ENCODE results near the gene TMEM158.

TMEM158 gene

DNA sequence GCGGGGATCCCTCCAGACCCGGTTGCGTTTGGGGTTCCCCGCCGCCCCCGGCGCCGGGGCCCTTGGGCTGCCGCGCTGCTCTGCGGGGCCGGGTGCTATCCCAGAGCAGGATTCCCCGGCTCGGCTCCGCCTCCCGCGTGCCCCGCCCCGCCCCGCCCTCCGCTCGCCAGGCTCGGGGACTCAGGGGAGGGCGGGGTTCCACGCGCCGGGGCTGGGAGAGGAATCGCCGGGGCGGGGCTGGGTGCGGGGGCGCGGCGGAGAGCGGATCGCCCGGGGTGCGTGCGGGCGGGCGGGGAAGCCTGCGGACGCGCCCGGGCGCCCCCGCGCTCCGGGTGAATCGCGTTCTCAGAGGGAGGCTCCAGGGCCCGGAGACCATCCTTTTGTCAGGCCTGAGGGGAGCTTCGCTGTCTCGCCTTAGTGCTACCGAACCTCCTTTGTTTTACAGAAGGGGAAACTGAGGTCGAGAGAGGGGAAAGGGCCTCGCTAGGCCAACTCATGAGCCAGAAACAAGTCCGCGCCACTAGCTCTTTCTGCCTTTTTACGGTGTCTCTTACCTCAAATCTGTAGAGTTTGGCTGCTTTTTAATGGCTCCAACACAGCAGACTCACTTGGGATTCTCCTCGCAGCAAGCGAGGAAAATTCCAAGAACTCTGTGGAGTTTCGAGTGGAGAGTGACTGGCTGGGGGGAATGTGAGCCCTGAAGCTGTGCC lies at the start of gene TMEM158:
TMEM158 (minus strand) TSS at position 82 of the 710 bp plus-strand sequence. CDS start 260 bp downstream, outside the sequence.
- no peak for DNase-seq

- no peak for DNase-seq
These were observed 49.1 kb upstream of the TMEM158 start for GRCh38 chr3:45275006-45275704.

DNA sequence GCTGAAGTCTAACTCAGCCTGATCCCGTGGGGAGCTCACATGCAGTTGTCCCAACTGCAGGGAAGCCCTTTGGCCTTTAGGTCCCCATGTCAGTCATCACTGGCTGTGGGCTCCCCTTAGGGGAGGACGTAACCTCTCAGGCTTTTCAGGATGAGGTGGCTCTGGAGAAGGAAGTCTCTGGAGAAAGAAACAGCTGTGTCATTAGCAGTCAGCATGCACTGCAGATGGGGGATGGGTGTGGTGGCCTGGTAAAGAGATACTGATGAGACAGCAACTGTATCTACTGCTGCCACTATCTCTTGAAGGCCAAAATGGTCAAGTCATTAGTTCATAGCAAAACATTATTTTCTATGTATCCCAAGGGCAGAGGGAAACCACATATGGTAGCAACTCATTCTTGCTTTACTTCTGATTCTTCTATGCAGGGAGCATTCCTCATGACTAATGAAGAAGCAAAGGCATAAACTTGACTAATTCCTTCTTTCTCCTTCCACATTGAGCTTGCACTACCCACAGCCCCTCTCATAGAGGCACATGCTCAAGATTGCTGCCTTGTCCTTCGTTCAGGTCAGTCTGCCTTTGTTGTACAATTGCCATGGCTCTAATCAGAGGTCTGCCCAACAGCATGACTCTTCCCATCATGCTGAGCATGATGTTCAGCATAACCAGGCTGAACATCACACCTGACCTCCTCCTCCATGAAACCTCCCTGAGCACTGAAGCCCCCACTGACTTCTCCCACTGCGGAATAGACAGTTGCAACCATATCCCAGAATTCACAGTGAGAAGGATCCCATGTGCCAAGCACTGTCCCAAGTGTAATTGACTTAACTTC lies 47.8 kb upstream of the TMEM158 start:
- no peak for DNase-seq

DNA sequence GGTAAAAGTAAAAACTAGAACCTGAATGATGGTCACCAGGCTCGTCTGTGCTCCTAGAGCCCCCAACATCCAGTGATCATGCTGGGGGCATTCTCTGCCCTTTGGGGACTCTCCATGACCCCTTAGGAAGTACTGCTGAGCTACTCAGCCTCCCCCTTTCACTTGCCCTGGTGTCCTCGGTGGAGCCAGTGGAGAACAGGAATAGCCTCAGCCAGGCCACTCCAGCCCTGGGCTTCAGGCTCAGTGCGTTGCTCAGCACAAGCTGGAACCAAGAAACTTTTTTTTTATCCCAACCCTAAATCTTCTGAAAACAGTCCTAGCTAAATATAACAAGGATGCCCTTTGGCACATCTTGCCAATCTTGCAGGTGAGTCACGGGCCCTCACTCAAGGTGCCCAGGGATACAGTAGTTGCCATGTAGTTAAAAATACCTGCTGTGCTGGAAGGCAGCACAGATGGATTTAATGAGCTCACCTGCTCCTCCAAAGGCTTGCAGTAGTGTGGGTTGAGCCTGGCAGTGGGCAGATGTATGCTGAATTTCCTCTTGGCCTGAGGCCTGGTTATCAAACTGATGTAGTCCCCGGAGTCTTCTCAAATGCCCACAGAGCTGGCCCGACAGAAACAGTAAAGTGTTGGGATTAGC lies 46.9 kb upstream of the TMEM158 start:
- DNase-seq, result no peak

- no peak for DNase-seq
These were observed 46.1 kb upstream of the TMEM158 start for GRCh38 chr3:45272032-45272810.

DNA sequence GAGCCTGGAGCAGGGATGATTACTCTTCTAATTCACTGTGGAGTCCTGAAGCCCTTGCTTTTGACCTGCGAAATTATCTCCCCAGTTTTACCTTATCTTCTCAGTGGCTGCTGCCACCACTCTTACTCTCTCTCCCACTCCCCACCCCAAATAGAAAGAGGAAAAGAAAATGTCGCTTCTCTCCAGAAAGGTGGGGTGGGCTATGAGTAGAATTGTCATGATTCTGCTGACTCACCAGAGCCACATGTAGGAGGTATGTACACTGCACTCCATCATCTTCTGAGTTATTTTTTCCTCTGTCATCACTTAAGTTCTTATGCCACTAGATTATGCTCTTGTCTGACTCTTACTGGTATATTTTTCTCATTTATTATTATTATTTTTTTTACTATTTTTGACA lies 43.9 kb upstream of the TMEM158 start:
- DNase-seq, result no peak

DNA sequence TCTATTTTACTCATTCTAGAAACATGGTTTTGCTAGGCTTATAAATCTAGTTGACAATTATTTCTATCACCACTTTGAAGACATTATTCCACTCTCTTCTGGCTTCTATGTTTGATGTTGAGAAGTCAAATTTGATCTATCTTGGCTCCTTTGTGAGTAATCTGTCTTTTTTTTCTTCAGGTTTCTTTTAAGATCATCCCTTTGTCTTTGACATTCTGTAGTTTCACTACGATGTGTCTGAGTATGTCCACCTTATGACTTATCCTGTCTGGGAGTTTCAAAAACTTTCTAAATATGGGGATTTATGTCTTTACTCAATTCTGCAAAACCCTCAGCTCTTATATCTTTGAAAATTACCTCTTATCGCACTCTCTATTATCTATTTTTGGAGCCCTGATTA lies 41.0 kb upstream of the TMEM158 start:
- no peak for DNase-seq

- no peak for DNase-seq
These were observed 35.4 kb upstream of the TMEM158 start for GRCh38 chr3:45261333-45262110.

DNA sequence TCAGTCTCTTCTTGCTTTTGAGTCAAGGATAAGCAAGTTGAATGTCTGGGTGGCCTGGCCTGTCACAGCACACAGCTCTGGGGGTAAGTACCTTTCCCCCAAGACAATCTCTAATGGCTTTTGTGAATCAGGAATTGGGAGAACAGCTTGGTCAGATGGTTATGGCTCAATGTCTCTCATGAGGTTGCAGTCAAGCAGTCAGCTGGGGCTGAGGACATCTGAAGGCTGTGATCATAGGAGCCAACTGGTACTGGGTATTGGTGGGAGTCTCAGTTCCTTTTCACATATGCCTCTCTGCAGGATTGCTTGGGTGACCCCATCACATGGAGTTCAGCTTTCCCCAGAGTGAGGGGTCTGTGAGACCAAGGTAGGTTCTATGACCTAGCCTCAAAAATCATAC lies 33.0 kb upstream of the TMEM158 start:
- no peak for DNase-seq

GRCh38 chr3:45258317-45258716 lies 32.2 kb upstream of the TMEM158 start:
- DNase-seq, result no peak

DNA sequence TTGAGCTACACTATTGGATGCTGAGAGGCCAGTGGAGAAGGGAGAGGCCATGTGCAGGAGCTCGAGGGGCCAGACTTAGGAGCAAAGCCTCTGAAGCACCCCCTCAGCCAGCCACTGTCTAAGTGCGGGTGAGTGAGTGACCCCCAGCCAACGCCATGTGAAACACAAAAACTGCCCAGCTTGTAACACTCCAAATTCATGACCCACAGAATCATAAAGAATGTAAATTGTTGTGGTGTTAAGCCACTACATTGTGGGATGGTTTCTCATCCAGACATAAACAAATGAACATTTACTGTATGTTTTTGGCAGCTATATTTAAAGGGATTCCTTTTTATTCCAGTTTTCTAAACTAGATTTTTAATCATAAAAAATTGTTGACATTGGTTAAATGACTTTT lies 27.2 kb upstream of the TMEM158 start:
- DNase-seq, result no peak

DNA sequence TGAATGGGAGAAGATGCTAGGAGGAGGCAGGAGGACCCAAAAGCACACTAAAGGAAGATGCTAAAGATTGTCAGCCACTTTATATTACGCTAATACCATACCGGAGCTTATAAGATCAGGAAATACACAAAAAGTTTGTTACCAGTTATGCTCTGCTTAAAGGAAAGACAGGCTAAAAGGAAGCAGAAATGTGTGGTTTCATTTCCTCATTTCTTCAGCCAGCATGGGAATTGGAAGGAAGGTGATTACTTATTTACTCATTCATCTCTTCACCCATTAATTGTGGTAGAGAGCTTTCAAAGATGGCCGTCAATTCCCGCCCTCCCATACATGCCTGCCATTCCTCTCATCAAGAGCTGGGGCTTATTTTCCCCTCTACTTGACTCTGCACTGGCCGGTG lies 26.7 kb upstream of the TMEM158 start:
- DNase-seq, result no peak

DNA sequence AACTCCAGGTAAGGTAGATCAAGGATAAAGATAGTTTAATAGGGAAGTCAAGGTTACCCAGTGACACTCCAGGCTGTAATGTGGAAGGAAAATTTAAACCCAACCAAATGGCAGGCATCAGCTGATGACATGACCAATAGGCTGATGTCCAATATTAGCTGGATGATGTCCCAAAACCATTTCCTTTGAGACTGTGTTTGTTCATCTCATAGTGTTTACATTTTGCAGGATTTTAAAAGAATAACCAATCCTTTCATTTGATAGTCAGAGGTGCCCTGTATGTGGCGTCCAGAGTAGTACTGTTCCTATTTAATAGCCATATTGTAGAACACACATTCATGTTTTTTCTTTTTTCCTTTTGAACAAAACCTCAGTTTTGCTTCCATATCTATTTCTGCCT lies 23.3 kb upstream of the TMEM158 start:
- DNase-seq, result no peak

- DNase-seq, result no peak
These were observed 20.2 kb upstream of the TMEM158 start for GRCh38 chr3:45246241-45246640.

- no peak for DNase-seq
These were observed 18.3 kb upstream of the TMEM158 start for GRCh38 chr3:45244356-45244755.

- DNase-seq, result no peak
These were observed 15.1 kb upstream of the TMEM158 start for GRCh38 chr3:45241206-45241605.

DNA sequence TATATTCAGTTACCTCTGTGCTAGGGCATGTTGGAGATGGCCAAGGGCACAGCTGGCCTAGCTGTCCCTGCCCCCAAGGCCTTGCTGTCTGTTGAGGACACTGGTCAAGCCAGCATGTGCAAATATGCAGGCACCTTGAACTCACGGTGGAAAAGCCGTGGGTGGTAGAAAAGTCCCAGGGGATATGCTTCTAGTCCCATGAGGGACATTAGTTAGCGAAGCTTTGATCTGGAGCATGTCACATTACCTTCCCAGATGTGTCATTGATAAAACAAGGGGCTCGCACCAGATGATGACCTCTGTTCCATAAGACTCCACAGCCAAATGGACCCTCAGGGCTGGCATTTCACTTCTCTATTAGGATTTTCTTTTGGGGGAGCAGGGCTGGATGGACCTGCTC lies 14.2 kb upstream of the TMEM158 start:
- DNase-seq, result no peak

DNA sequence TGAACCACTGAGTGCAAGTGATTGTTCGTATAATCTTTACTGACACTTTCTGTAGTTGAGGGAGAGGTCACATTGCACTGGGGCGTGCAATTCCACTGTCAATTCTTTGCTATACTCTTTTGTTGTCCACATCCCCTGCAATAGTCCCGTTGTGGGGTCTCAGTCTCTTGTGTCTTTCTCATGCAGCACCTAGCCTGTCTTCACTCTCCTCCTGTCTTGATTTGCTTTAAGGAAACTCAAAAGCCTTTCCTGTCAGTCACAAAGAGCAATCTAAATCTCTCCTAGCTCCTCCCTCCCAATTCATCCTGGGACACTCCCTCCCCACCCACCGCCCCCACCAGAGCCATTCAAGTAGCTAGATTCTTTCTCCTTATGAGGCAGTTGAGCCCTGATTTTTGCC lies 13.2 kb upstream of the TMEM158 start:
- no peak for DNase-seq

- no peak for DNase-seq
These were observed 10.9 kb upstream of the TMEM158 start for GRCh38 chr3:45236964-45237363.

- no peak for DNase-seq
These were observed 9.3 kb upstream of the TMEM158 start for GRCh38 chr3:45235409-45235808.

- no peak for DNase-seq
These were observed 8.2 kb upstream of the TMEM158 start for GRCh38 chr3:45234250-45234649.

GRCh38 chr3:45232521-45232920 lies 6.4 kb upstream of the TMEM158 start:
- DNase-seq, result no peak

Data from KG1 (cell line).